ENCODE results near the gene KAT2B.

Gene KAT2B

DNA sequence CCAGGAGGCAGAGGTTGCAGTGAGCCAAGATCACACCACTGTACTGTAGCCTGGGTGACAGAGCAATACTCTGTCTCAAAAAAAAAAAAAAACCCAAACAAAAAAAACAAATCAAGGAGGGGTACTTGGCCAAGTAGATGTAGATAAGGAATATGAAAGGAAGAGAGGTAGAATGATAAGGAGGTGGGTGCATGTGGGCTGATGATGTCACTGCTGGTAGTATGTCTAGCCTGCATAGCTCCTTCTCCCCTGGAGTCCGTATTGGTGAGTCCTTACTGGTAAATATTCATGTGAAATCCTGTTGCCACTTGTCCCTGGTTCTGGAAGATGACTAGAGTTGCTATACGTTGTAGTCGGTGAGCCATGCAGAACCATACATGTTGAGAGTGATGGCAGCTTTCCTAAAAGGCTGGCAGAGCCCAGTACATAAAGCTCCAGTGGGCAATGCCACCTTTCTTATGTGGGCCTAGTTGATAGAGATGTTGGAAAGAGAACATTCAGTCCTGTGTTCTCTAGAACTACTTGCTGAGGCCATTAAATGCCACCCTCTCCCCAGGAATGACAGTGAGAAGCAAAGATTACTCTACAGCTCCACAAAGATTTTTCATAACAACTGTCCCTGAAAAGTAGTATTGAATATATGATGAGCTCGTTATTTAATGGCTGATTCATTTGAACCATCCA lies 11.0 kb downstream of the KAT2B start:
- TF ChIP-seq, protein P1, sequence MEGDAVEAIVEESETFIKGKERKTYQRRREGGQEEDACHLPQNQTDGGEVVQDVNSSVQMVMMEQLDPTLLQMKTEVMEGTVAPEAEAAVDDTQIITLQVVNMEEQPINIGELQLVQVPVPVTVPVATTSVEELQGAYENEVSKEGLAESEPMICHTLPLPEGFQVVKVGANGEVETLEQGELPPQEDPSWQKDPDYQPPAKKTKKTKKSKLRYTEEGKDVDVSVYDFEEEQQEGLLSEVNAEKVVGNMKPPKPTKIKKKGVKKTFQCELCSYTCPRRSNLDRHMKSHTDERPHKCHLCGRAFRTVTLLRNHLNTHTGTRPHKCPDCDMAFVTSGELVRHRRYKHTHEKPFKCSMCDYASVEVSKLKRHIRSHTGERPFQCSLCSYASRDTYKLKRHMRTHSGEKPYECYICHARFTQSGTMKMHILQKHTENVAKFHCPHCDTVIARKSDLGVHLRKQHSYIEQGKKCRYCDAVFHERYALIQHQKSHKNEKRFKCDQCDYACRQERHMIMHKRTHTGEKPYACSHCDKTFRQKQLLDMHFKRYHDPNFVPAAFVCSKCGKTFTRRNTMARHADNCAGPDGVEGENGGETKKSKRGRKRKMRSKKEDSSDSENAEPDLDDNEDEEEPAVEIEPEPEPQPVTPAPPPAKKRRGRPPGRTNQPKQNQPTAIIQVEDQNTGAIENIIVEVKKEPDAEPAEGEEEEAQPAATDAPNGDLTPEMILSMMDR (conservative IDR thresholded peaks at IDR 0.05; ENCODE audit: low read depth, low read length) = no peak
- H3K4me3 ChIP-seq (ENCODE audit: low read depth, low read length) = no peak overlapping the region
- DNase-seq (ENCODE audit: low read depth) = no peak

- no peak for DNase-seq (ENCODE audit: low read depth)
- TF ChIP-seq, protein P1 (conservative IDR thresholded peaks at IDR 0.05; ENCODE audit: low read depth, low read length) = no peak
Measured at GRCh38 chr3:20052851-20053250, 12.6 kb downstream of the KAT2B start.

DNA sequence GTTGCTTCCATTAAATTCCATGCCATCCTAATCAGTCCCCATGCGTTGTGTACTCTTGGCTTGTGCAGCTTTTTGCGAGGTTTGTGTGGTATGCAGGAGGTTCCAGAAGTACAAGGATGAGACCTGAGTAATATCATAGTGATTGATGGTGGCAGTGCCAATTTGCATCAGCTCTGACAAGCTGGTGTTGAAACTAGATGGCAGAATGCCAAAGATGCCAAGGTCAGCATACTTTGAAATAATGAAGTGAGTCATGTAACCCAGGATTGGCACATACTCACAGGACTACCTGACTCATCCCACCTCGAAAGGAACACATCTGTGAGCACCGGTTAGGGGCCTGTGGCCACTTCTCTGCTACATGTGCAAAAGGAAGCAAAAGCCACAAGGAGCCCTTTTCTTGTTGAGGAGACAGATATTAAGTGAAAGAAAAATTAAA lies 14.3 kb downstream of the KAT2B start:
- DNase-seq (ENCODE audit: low read depth) = peak; percentile 74
- TF ChIP-seq, protein P1 (conservative IDR thresholded peaks at IDR 0.05; ENCODE audit: low read depth, low read length) = no peak
- H3K4me3 ChIP-seq (ENCODE audit: low read depth, low read length) = no peak overlapping the region

More at GRCh38 chr3:20052851-20053250, 12.6 kb downstream of the KAT2B start:
- H3K4me3 ChIP-seq (ENCODE audit: low read depth, low read length) = no peak overlapping the region

DNA sequence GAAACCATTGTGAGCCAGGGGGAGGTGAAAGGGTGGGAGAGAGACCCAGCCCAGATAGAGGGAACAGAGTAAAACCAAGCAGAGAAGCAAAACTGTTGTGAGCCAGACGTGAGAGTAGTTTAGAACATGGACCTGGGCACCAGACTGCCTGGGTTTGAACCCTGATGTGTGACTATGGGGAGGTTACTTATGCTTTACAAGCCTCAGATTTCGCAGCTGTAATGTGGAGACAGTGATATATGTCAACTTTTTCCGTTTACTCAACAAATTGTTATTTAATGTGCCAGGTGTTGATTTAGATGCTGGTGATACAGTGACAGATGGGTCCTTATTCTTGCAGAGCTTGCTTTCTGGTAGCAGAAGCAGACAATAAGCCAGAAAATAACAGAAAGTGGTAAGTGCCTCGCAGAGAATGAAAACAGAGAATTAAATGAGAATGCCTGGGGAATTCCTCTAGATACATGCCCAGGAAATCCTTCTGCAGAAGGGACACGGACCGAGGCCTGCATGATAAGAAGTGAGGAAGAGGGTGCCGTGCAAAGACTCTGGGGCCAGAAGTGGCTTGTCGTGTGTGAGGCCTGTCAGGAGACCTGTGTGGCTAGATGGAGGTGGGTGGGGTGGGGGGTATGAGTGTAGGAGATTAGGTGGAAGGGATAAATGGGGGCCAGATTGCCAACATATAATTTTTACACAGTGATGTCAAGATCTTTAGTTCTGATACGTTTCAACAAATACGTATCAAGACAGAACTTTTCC lies 15.0 kb downstream of the KAT2B start:
- DNase-seq (ENCODE audit: low read depth) = no peak
- H3K4me3 ChIP-seq (ENCODE audit: low read depth, low read length) = no peak overlapping the region
- TF ChIP-seq, protein P1 (conservative IDR thresholded peaks at IDR 0.05; ENCODE audit: low read depth, low read length) = no peak

- H3K4me3 ChIP-seq (ENCODE audit: low read depth, low read length) = no peak overlapping the region
- no peak for DNase-seq (ENCODE audit: low read depth)
- TF ChIP-seq, protein P1 (conservative IDR thresholded peaks at IDR 0.05; ENCODE audit: low read depth, low read length) = no peak
Measured at GRCh38 chr3:20055842-20056241, 15.6 kb downstream of the KAT2B start.

- peak; percentile 89 for DNase-seq (ENCODE audit: low read depth)
Measured at GRCh38 chr3:20056725-20057611, 16.7 kb downstream of the KAT2B start.

More at GRCh38 chr3:20056725-20057611, 16.7 kb downstream of the KAT2B start:
- H3K4me3 ChIP-seq (ENCODE audit: low read depth, low read length) = no peak overlapping the region
- TF ChIP-seq, protein P1 (conservative IDR thresholded peaks at IDR 0.05; ENCODE audit: low read depth, low read length) = no peak

All from choroid plexus epithelial cell (primary cell).